ENCODE data around the gene OR6C65. TPM values are rescaled to one million over a fixed set of nuclear protein-coding genes. Genes with fewer than 3 reads are reported as not detected.

Gene OR6C65
- polyA plus RNA-seq, 3 donors: not detected

GRCh38 chr12:55362675-55363074, 37.7 kb upstream of the OR6C65 start, which contains the start of gene OR6C75:
OR6C75 (plus strand) TSS chr12:55362975; CDS start chr12:55365111, 2,136 bp downstream.
- Mint-ChIP-seq H3K4me3 (no peak within 1 kb of the TSS), H3K4me1 (no peaks in the 10 kb centered on the region)
- no peak for DNase-seq

DNA sequence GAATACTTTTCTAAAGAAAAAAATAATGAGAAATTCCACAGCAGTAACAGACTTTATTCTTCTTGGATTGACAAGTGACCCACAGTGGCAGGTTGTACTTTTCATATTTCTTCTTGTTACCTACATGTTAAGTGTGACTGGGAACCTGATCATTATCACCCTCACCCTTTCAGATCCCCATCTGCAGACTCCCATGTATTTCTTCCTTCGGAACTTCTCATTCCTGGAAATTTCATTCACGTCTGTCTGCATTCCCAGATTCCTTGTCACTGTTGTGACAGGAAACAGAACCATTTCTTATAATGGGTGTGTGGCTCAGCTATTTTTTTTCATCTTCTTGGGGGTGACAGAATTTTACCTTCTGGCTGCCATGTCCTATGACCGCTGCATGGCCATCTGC, 35.2 kb upstream of the OR6C65 start:
- H3K9me3 ChIP-seq (replicated peaks in 1 of 2; ENCODE audit: control insufficient read depth in 1 of 2, insufficient read depth in 1 of 2, low read length in 2 of 2): no peaks in the 10 kb centered on the region
- Mint-ChIP-seq H3K4me3 (no peak overlapping the region), H3K9me3 (peaks cover 0 to 5% (median 1%) of the 10 kb centered on the region in 7 donors), H3K27me3 (ENCODE audit: low read depth in 3 of 3) (peaks cover 3 to 12% (median 4%) of the 10 kb centered on the region in 3 donors), H3K36me3 (no peaks in the 10 kb centered on the region), H3K4me1 (no peaks in the 10 kb centered on the region), H3K27ac (no peak overlapping the region)
- 63% methylated on average over 1 of the region's 3 CpGs for WGBS (ENCODE audit: insufficient coverage)
- no peak overlapping the region for H3K4me3 ChIP-seq (replicated peaks in 1 of 3; ENCODE audit: low read depth in 2 of 3, low read length in 3 of 3)
- no peak overlapping the region for H3K27ac ChIP-seq (ENCODE audit: low read depth in 1 of 2, low read length in 2 of 2)
- no peaks in the 10 kb centered on the region for H4K20me1 ChIP-seq (ENCODE audit: insufficient read depth, low read length)
- H3K36me3 ChIP-seq (replicated peaks in 1 of 2; ENCODE audit: control insufficient read depth in 1 of 2, insufficient read depth in 2 of 2, low read length in 2 of 2): no peaks in the 10 kb centered on the region
- no peak for DNase-seq
- intact Hi-C loops (cut with micrococcal nuclease): no loop called here
- H3K4me2 ChIP-seq (replicated peaks; ENCODE audit: extremely low read depth, low read length, poor library complexity, severe bottlenecking): no peak overlapping the region
- H3K4me1 ChIP-seq (ENCODE audit: control insufficient read depth in 1 of 2, insufficient read depth in 2 of 2, low read length in 2 of 2): no peaks in the 10 kb centered on the region
- no peak overlapping the region for H2AFZ ChIP-seq (ENCODE audit: insufficient read depth, low read depth, low read length, poor library complexity, severe bottlenecking)
- H3K27me3 ChIP-seq (ENCODE audit: control insufficient read depth in 2 of 2, insufficient read depth in 2 of 2, low read length in 2 of 2): peaks cover 0 to 3% of the 10 kb centered on the region in 2 donors
- H3K9ac ChIP-seq (ENCODE audit: insufficient read depth, low read length, poor library complexity, severe bottlenecking): no peak overlapping the region
- TF ChIP-seq CTCF (IDR thresholded peaks at IDR 0.05): no peak
- no peaks in the 10 kb centered on the region for H3K79me2 ChIP-seq (ENCODE audit: insufficient read depth, low read length)

More at GRCh38 chr12:55362675-55363074, 37.7 kb upstream of the OR6C65 start, which contains the start of gene OR6C75:
- Mint-ChIP-seq H3K36me3 (no peaks in the 10 kb centered on the region), H3K27me3 (ENCODE audit: low read depth in 3 of 3) (peaks cover 3 to 13% (median 5%) of the 10 kb centered on the region in 3 donors), H3K9me3 (peaks cover 0 to 3% (median 0%) of the 10 kb centered on the region in 7 donors), H3K27ac (no peak within 1 kb of the TSS)
- Histone ChIP-seq H3K27me3 (ENCODE audit: control insufficient read depth in 2 of 2, insufficient read depth in 2 of 2, low read length in 2 of 2) (peaks cover 0 to 3% of the 10 kb centered on the region in 2 donors), H3K9me3 (replicated peaks in 1 of 2; ENCODE audit: control insufficient read depth in 1 of 2, insufficient read depth in 1 of 2, low read length in 2 of 2) (no peaks in the 10 kb centered on the region), H3K27ac (ENCODE audit: low read depth in 1 of 2, low read length in 2 of 2) (no peak within 1 kb of the TSS), H3K79me2 (ENCODE audit: insufficient read depth, low read length) (no peaks in the 10 kb centered on the region), H4K20me1 (ENCODE audit: insufficient read depth, low read length) (no peaks in the 10 kb centered on the region), H3K36me3 (replicated peaks in 1 of 2; ENCODE audit: control insufficient read depth in 1 of 2, insufficient read depth in 2 of 2, low read length in 2 of 2) (no peaks in the 10 kb centered on the region), H3K9ac (ENCODE audit: insufficient read depth, low read length, poor library complexity, severe bottlenecking) (no peak within 1 kb of the TSS), H2AFZ (ENCODE audit: insufficient read depth, low read depth, low read length, poor library complexity, severe bottlenecking) (no peak within 1 kb of the TSS), H3K4me3 (replicated peaks in 1 of 3; ENCODE audit: low read depth in 2 of 3, low read length in 3 of 3) (no peak within 1 kb of the TSS), H3K4me2 (replicated peaks; ENCODE audit: extremely low read depth, low read length, poor library complexity, severe bottlenecking) (no peak within 1 kb of the TSS), H3K4me1 (ENCODE audit: control insufficient read depth in 1 of 2, insufficient read depth in 2 of 2, low read length in 2 of 2) (no peaks in the 10 kb centered on the region)
- intact Hi-C loops (cut with micrococcal nuclease): no loop called here
- WGBS (ENCODE audit: insufficient coverage): no CpG with 5 or more reads among the region's 4 CpGs
- no peak for TF ChIP-seq CTCF (IDR thresholded peaks at IDR 0.05)

All from CD14-positive monocyte (primary cell).